ENCODE data around the gene EFNA1.

GRCh38 chr1:155092131-155092530 is 35.5 kb upstream of the EFNA1 start:
- TF ChIP-seq CTCF (IDR thresholded peaks at IDR 0.05) (no peak), EZH2phosphoT487 (IDR thresholded peaks at IDR 0.05) (no peak)

Measured in neural progenitor cell (in vitro differentiated cells).